ENCODE results near the gene CHST15.
"Not testable (repeated sequence)": the region's sequence is repeated elsewhere in the genome, so short reads cannot be mapped to it uniquely, and the experiment has no call there.

CHST15 gene

GRCh38 chr10:124100124-124100523 is 6.7 kb upstream of the CHST15 start:
- Mint-ChIP-seq H3K36me3 (ENCODE audit: low read depth) (no peaks in the 10 kb centered on the region), H3K27me3 (peaks cover 54% of the 10 kb centered on the region), H3K4me3 (no peak overlapping the region), H3K4me1 (ENCODE audit: low read depth) (peaks cover 19% of the 10 kb centered on the region), H3K9me3 (peaks cover 14% of the 10 kb centered on the region), H3K27ac (peak overlapping the region; percentile 57)
- intact Hi-C loops (cut with micrococcal nuclease): no loop called here

GRCh38 chr10:124099604-124100003 is 6.2 kb upstream of the CHST15 start:
- H3K27me3 Mint-ChIP-seq: peaks cover 48% of the 10 kb centered on the region
- H3K27ac Mint-ChIP-seq: peak overlapping the region; percentile 57
- peaks cover 24% of the 10 kb centered on the region for H3K4me1 Mint-ChIP-seq (ENCODE audit: low read depth)
- H3K4me3 Mint-ChIP-seq: no peak overlapping the region
- H3K36me3 Mint-ChIP-seq (ENCODE audit: low read depth): no peaks in the 10 kb centered on the region
- intact Hi-C loops (cut with micrococcal nuclease): loop anchor here (2.0 kb wide), 1 partner anchor 53 kb away; no protein-coding TSS in a partner anchor
- H3K9me3 Mint-ChIP-seq: peaks cover 14% of the 10 kb centered on the region

- Mint-ChIP-seq H3K4me3 (no peak overlapping the region), H3K27ac (no peak overlapping the region), H3K9me3 (peaks cover 14% of the 10 kb centered on the region), H3K27me3 (peaks cover 41% of the 10 kb centered on the region), H3K4me1 (ENCODE audit: low read depth) (peaks cover 35% of the 10 kb centered on the region), H3K36me3 (ENCODE audit: low read depth) (no peaks in the 10 kb centered on the region)
- intact Hi-C loops (cut with micrococcal nuclease): loop anchor here (2.0 kb wide), 1 partner anchor 54 kb away; no protein-coding TSS in a partner anchor
Measured at GRCh38 chr10:124098575-124098974, 5.2 kb upstream of the CHST15 start.

GRCh38 chr10:124097883-124098282 is 4.5 kb upstream of the CHST15 start:
- Mint-ChIP-seq H3K4me1 (ENCODE audit: low read depth) (peaks cover 37% of the 10 kb centered on the region), H3K36me3 (ENCODE audit: low read depth) (no peaks in the 10 kb centered on the region), H3K27me3 (peaks cover 37% of the 10 kb centered on the region), H3K27ac (no peak overlapping the region), H3K4me3 (no peak overlapping the region), H3K9me3 (peaks cover 14% of the 10 kb centered on the region)
- intact Hi-C loops (cut with micrococcal nuclease): loop anchor here (2.0 kb wide), 1 partner anchor 55 kb away; no protein-coding TSS in a partner anchor

- H3K9me3 Mint-ChIP-seq: peaks cover 14% of the 10 kb centered on the region
- no peaks in the 10 kb centered on the region for H3K36me3 Mint-ChIP-seq (ENCODE audit: low read depth)
- H3K27ac Mint-ChIP-seq: no peak overlapping the region
- peaks cover 37% of the 10 kb centered on the region for H3K27me3 Mint-ChIP-seq
- H3K4me1 Mint-ChIP-seq (ENCODE audit: low read depth): peaks cover 44% of the 10 kb centered on the region
- intact Hi-C loops (cut with micrococcal nuclease): no loop called here
- no peak overlapping the region for H3K4me3 Mint-ChIP-seq
Measured at GRCh38 chr10:124096494-124096893, 3.1 kb upstream of the CHST15 start.

GRCh38 chr10:124095801-124096200 is 2.4 kb upstream of the CHST15 start:
- intact Hi-C loops (cut with micrococcal nuclease): loop anchor here (2.0 kb wide), 1 partner anchor 211 kb away; no protein-coding TSS in a partner anchor
- not testable (repeated sequence) for H3K4me3 Mint-ChIP-seq
- H3K4me1 Mint-ChIP-seq (ENCODE audit: low read depth): peaks cover 51% of the 10 kb centered on the region

GRCh38 chr10:124095096-124095495 is 1.7 kb upstream of the CHST15 start:
- H3K4me1 Mint-ChIP-seq (ENCODE audit: low read depth): peaks cover 55% of the 10 kb centered on the region
- H3K36me3 Mint-ChIP-seq (ENCODE audit: low read depth): no peaks in the 10 kb centered on the region
- peaks cover 51% of the 10 kb centered on the region for H3K27me3 Mint-ChIP-seq
- peaks cover 2% of the 10 kb centered on the region for H3K9me3 Mint-ChIP-seq
- intact Hi-C loops (cut with micrococcal nuclease): loop anchor here (2.0 kb wide), 1 partner anchor 212 kb away; no protein-coding TSS in a partner anchor
- no peak overlapping the region for H3K4me3 Mint-ChIP-seq
- H3K27ac Mint-ChIP-seq: no peak overlapping the region

More at GRCh38 chr10:124095801-124096200, 2.4 kb upstream of the CHST15 start:
- H3K27me3 Mint-ChIP-seq: peaks cover 44% of the 10 kb centered on the region
- not testable (repeated sequence) for H3K9me3 Mint-ChIP-seq; H3K27ac Mint-ChIP-seq; H3K36me3 Mint-ChIP-seq (ENCODE audit: low read depth)

- H3K36me3 Mint-ChIP-seq (ENCODE audit: low read depth): no peaks in the 10 kb centered on the region
- H3K9me3 Mint-ChIP-seq: no peaks in the 10 kb centered on the region
- peak overlapping the region; percentile 65 for H3K27ac Mint-ChIP-seq
- H3K27me3 Mint-ChIP-seq: peaks cover 57% of the 10 kb centered on the region
- H3K4me1 Mint-ChIP-seq (ENCODE audit: low read depth): peaks cover 55% of the 10 kb centered on the region
- intact Hi-C loops (cut with micrococcal nuclease): loop anchor here (2.0 kb wide), 1 partner anchor 212 kb away; no protein-coding TSS in a partner anchor
- peak overlapping the region; percentile 86 for H3K4me3 Mint-ChIP-seq
Measured at GRCh38 chr10:124094419-124094785, 1.0 kb upstream of the CHST15 start.

- H3K27ac Mint-ChIP-seq: peak overlapping the region; percentile 65
- H3K4me1 Mint-ChIP-seq (ENCODE audit: low read depth): peaks cover 55% of the 10 kb centered on the region
- intact Hi-C loops (cut with micrococcal nuclease): loop anchor here (2.0 kb wide), 1 partner anchor 213 kb away; no protein-coding TSS in a partner anchor
- H3K27me3 Mint-ChIP-seq: peaks cover 55% of the 10 kb centered on the region
- not testable (repeated sequence) for H3K9me3 Mint-ChIP-seq; H3K36me3 Mint-ChIP-seq (ENCODE audit: low read depth)
- H3K4me3 Mint-ChIP-seq: peak overlapping the region; percentile 86
Measured at GRCh38 chr10:124093774-124094418, 498 bp upstream of the CHST15 start.

GRCh38 chr10:124092250-124092859 is 1.0 kb downstream of the CHST15 start:
- Mint-ChIP-seq H3K36me3 (ENCODE audit: low read depth) (no peaks in the 10 kb centered on the region), H3K4me1 (ENCODE audit: low read depth) (peaks cover 66% of the 10 kb centered on the region), H3K27me3 (peaks cover 48% of the 10 kb centered on the region), H3K4me3 (peak overlapping the region; percentile 86), H3K9me3 (no peaks in the 10 kb centered on the region), H3K27ac (peak overlapping the region; percentile 72)
- intact Hi-C loops (cut with micrococcal nuclease): no loop called here

GRCh38 chr10:124091646-124092249 is 1.6 kb downstream of the CHST15 start:
- intact Hi-C loops (cut with micrococcal nuclease): no loop called here
- peak overlapping the region; percentile 86 for H3K4me3 Mint-ChIP-seq
- no peaks in the 10 kb centered on the region for H3K9me3 Mint-ChIP-seq
- peaks cover 51% of the 10 kb centered on the region for H3K27me3 Mint-ChIP-seq
- H3K36me3 Mint-ChIP-seq (ENCODE audit: low read depth): no peaks in the 10 kb centered on the region
- peaks cover 72% of the 10 kb centered on the region for H3K4me1 Mint-ChIP-seq (ENCODE audit: low read depth)
- H3K27ac Mint-ChIP-seq: peak overlapping the region; percentile 72

GRCh38 chr10:124090601-124091209 is 2.7 kb downstream of the CHST15 start:
- peaks cover 54% of the 10 kb centered on the region for H3K27me3 Mint-ChIP-seq
- peaks cover 82% of the 10 kb centered on the region for H3K4me1 Mint-ChIP-seq (ENCODE audit: low read depth)
- peak overlapping the region; percentile 86 for H3K4me3 Mint-ChIP-seq
- H3K27ac Mint-ChIP-seq: no peak overlapping the region
- peaks cover 1% of the 10 kb centered on the region for H3K36me3 Mint-ChIP-seq (ENCODE audit: low read depth)
- intact Hi-C loops (cut with micrococcal nuclease): no loop called here
- no peaks in the 10 kb centered on the region for H3K9me3 Mint-ChIP-seq

- H3K4me1 Mint-ChIP-seq (ENCODE audit: low read depth): peaks cover 86% of the 10 kb centered on the region
Measured at GRCh38 chr10:124089859-124090258, 3.5 kb downstream of the CHST15 start.

More at GRCh38 chr10:124089859-124090258, 3.5 kb downstream of the CHST15 start:
- Mint-ChIP-seq H3K9me3 (no peaks in the 10 kb centered on the region), H3K4me3 (no peak overlapping the region), H3K27me3 (peaks cover 57% of the 10 kb centered on the region), H3K27ac (no peak overlapping the region), H3K36me3 (ENCODE audit: low read depth) (peaks cover 6% of the 10 kb centered on the region)
- intact Hi-C loops (cut with micrococcal nuclease): loop anchor here (5.0 kb wide), 1 partner anchor 53 kb away; no protein-coding TSS in a partner anchor

Measured in dendritic cell treated with granulocyte-macrophage colony-stimulating factor and Interleukin-4, amounts not matched to agents 40 ng/mL and 50 ng/mL, for 4 days (primary cell).